ENCODE data around the gene SEC23A. TPM values are rescaled to one million over a fixed set of nuclear protein-coding genes. Genes with fewer than 3 reads are reported as not detected.

Gene SEC23A
- total RNA-seq, 1 experiment from 2014 or later: 82.4 TPM

DNA sequence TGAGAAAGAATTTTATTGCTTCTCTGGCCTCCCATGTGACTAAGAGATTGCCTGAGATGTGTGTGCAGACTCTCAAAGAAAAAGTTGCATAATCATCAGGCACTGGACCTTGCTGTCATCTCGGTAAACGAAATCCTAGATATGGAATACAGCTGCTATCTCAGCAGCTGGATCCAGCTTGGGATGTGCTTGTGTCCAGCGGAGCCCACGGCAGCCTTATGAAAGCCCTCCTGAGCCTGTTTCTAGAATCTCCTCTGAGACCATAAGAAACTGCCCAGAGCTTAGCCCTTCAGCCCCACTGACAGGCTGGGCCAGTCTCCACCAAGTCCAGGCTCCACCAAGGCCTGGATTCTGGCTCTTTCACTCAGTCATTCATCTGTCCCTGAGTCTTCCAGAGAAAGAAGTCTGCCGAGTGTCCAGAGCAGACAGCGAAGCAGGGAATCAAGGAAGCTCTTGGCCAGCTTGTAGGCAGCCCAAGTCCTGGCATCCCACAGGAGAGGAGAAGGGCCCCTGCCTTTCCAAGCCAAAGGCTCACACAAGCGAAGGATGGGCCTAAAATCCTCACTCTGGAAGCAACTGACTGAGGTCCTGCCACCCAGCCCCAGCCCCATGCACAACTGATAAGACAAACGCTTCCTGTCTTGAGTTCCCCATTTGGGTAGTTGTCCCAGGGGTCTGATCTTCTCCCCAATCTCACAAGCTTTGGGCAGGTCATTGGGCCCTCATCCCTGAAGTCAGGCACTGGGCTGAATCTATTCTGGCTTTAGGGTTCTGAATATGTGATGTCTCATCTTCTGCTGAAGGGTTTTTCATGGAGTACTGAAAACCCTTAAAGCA lies 97.8 kb downstream of the SEC23A start:
- no TSS peak for BruUV-seq (replicated peaks)
- TF ChIP-seq, protein P1, sequence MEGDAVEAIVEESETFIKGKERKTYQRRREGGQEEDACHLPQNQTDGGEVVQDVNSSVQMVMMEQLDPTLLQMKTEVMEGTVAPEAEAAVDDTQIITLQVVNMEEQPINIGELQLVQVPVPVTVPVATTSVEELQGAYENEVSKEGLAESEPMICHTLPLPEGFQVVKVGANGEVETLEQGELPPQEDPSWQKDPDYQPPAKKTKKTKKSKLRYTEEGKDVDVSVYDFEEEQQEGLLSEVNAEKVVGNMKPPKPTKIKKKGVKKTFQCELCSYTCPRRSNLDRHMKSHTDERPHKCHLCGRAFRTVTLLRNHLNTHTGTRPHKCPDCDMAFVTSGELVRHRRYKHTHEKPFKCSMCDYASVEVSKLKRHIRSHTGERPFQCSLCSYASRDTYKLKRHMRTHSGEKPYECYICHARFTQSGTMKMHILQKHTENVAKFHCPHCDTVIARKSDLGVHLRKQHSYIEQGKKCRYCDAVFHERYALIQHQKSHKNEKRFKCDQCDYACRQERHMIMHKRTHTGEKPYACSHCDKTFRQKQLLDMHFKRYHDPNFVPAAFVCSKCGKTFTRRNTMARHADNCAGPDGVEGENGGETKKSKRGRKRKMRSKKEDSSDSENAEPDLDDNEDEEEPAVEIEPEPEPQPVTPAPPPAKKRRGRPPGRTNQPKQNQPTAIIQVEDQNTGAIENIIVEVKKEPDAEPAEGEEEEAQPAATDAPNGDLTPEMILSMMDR (IDR thresholded peaks at IDR 0.05; ENCODE audit: unreplicated experiment): no peak
- POLR2A ChIA-PET: no interaction called here
- CTCF ChIA-PET: interaction anchor here (1.0 to 2.5 kb wide), 4 partner anchors 10 to 1102 kb away, joined by 3 to 14 read pairs (median 4); no protein-coding TSS in a partner anchor
- H3K4me1 Mint-ChIP-seq (ENCODE audit: insufficient read depth, unreplicated experiment): no peaks in the 10 kb centered on the region
- intact Hi-C loops (cut with micrococcal nuclease): no loop called here
- H3K9me3 Mint-ChIP-seq (ENCODE audit: unreplicated experiment): no peaks in the 10 kb centered on the region
- H3K27ac Mint-ChIP-seq (ENCODE audit: low read depth, unreplicated experiment): no peak overlapping the region
- H3K36me3 Mint-ChIP-seq (ENCODE audit: insufficient read depth, unreplicated experiment): no peaks in the 10 kb centered on the region
- no peaks in the 10 kb centered on the region for H3K27me3 Mint-ChIP-seq (ENCODE audit: insufficient read depth, unreplicated experiment)
- no peak overlapping the region for H3K4me3 Mint-ChIP-seq (ENCODE audit: unreplicated experiment)
- DNase-seq (ENCODE audit: unreplicated experiment): no peak

DNA sequence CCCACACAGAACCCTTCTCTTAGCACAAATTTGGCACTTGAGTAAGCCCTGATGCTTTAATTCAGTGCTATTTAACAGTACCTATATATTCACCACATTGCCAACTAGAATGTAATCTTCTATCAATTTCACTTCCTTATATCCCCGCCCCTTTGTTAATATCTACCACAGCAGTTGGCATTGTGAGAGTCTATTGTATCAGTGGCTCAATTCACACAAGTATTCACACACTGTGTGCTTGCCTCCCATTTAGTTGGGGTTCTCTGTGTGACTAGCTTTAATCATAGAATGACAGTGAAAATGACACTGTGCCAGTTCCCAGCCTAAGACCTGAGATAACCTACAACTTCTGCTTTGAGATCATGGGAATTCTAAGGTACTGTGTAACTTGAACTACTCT lies 103.1 kb downstream of the SEC23A start:
- Mint-ChIP-seq H3K9me3 (ENCODE audit: unreplicated experiment) (no peaks in the 10 kb centered on the region), H3K27me3 (ENCODE audit: insufficient read depth, unreplicated experiment) (no peaks in the 10 kb centered on the region), H3K27ac (ENCODE audit: low read depth, unreplicated experiment) (no peak overlapping the region), H3K4me1 (ENCODE audit: insufficient read depth, unreplicated experiment) (no peaks in the 10 kb centered on the region), H3K36me3 (ENCODE audit: insufficient read depth, unreplicated experiment) (no peaks in the 10 kb centered on the region), H3K4me3 (ENCODE audit: unreplicated experiment) (no peak overlapping the region)
- POLR2A ChIA-PET: no interaction called here
- no TSS peak for BruUV-seq (replicated peaks)
- CTCF ChIA-PET: no interaction called here
- intact Hi-C loops (cut with micrococcal nuclease): no loop called here
- DNase-seq (ENCODE audit: unreplicated experiment): no peak
- TF ChIP-seq, protein P1 (IDR thresholded peaks at IDR 0.05; ENCODE audit: unreplicated experiment): no peak

DNA sequence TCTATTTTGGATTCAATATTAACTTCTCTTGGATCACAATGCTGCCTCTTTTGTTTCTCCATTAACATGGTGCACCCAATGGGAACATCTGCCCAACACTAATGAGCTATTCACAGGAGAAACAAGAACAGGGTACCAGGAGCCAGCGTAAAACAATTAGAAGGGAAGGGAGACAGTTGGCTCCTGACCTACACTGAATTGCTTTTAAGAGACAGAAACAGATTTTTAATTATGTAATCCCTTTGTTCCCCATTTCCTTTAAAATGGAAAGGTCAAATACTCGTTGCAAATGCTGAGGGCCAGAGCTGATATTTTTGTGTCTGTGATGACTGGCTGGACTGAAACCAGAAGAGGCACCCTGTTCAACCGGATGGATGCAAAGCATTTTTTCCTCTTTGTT lies 108.3 kb downstream of the SEC23A start:
- Mint-ChIP-seq H3K9me3 (ENCODE audit: unreplicated experiment) (no peaks in the 10 kb centered on the region), H3K36me3 (ENCODE audit: insufficient read depth, unreplicated experiment) (no peaks in the 10 kb centered on the region), H3K4me1 (ENCODE audit: insufficient read depth, unreplicated experiment) (no peaks in the 10 kb centered on the region), H3K4me3 (ENCODE audit: unreplicated experiment) (no peak overlapping the region), H3K27ac (ENCODE audit: low read depth, unreplicated experiment) (no peak overlapping the region), H3K27me3 (ENCODE audit: insufficient read depth, unreplicated experiment) (no peaks in the 10 kb centered on the region)
- TF ChIP-seq, protein P1 (IDR thresholded peaks at IDR 0.05; ENCODE audit: unreplicated experiment): no peak
- intact Hi-C loops (cut with micrococcal nuclease): no loop called here
- ChIA-PET CTCF (no interaction called here), POLR2A (no interaction called here)
- no peak for DNase-seq (ENCODE audit: unreplicated experiment)
- BruUV-seq (replicated peaks): no TSS peak

DNA sequence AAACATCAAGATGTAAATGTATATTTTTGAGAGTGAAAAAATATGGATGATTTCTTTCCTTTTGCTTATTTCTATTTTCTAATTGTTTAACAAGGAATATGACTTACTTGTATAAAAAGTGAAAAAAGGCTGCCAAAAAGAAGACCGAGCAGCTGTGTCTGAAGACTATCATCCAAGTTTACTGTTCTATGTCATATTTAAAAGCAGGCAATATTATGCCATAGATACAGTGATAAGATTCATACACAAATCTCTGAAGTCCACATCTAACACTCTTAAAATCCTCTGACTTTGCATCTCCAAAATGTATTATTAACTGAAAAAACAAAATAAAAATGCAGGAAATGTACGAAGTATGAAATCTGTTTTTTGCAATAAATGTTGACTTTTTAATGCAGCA lies 109.1 kb downstream of the SEC23A start:
- H3K36me3 Mint-ChIP-seq (ENCODE audit: insufficient read depth, unreplicated experiment): no peaks in the 10 kb centered on the region
- no peaks in the 10 kb centered on the region for H3K27me3 Mint-ChIP-seq (ENCODE audit: insufficient read depth, unreplicated experiment)
- H3K9me3 Mint-ChIP-seq (ENCODE audit: unreplicated experiment): no peaks in the 10 kb centered on the region
- no peaks in the 10 kb centered on the region for H3K4me1 Mint-ChIP-seq (ENCODE audit: insufficient read depth, unreplicated experiment)
- intact Hi-C loops (cut with micrococcal nuclease): no loop called here
- ChIA-PET POLR2A (no interaction called here), CTCF (interaction anchor here (0.6 kb wide), 1 partner anchor 249 kb away, joined by 3 read pairs; no protein-coding TSS in a partner anchor)
- H3K27ac Mint-ChIP-seq (ENCODE audit: low read depth, unreplicated experiment): no peak overlapping the region
- DNase-seq (ENCODE audit: unreplicated experiment): no peak
- BruUV-seq (replicated peaks): no TSS peak
- TF ChIP-seq, protein P1 (IDR thresholded peaks at IDR 0.05; ENCODE audit: unreplicated experiment): no peak
- H3K4me3 Mint-ChIP-seq (ENCODE audit: unreplicated experiment): no peak overlapping the region
